HG02610 (cell line): Measurements from ENCODE around the gene C1orf122.

ENCODE experiments used
- ATAC-seq: cut with Tn5 transposase; IDR thresholded peaks from one replicate; pipeline ENCODE4 v1.9.1; 2021; ENCODE audit warnings: mild to moderate bottlenecking, moderate library complexity; ENCODE audit not compliant: unreplicated experiment

C1orf122 gene

GRCh38 chr1:37797750-37798345 lies 9.7 kb upstream of the C1orf122 start:
- no peak for ATAC-seq

DNA sequence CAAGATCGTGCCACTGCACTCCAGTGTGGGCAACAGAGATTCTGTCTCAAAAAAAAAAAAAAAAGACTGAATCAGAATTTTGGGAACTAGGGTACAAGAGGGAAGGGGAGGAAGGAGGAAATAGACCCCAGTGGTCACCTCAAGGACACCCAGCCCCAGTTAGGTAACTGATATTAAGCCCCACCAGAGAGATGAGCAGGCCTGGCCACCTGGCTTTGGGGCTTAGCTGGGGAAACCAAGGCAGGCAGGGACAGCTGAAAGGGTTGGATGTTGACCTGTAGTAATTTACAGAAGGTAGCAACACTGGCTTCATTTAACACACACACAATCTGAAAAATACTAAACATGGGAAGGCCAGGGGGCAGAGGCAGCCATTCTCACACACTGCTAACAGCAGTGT lies 5.2 kb upstream of the C1orf122 start:
- no peak for ATAC-seq

DNA sequence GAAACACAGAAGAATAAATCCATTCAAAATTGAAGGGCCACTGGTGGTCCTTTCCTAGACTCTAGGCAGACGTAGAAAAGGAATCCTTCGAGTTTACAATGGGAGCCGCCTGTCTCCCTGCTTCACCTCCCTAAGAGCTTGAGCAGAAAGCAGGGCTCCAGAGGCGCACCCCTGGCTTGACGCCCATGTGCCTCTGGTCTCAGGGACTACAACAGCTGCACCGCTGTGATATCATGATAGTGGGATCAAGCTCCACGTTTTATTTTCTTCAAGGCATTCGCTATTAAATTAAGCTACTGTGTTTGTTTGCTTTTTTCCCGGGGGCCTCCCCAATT lies 403 bp upstream of the C1orf122 start:
- ATAC-seq = no peak

DNA sequence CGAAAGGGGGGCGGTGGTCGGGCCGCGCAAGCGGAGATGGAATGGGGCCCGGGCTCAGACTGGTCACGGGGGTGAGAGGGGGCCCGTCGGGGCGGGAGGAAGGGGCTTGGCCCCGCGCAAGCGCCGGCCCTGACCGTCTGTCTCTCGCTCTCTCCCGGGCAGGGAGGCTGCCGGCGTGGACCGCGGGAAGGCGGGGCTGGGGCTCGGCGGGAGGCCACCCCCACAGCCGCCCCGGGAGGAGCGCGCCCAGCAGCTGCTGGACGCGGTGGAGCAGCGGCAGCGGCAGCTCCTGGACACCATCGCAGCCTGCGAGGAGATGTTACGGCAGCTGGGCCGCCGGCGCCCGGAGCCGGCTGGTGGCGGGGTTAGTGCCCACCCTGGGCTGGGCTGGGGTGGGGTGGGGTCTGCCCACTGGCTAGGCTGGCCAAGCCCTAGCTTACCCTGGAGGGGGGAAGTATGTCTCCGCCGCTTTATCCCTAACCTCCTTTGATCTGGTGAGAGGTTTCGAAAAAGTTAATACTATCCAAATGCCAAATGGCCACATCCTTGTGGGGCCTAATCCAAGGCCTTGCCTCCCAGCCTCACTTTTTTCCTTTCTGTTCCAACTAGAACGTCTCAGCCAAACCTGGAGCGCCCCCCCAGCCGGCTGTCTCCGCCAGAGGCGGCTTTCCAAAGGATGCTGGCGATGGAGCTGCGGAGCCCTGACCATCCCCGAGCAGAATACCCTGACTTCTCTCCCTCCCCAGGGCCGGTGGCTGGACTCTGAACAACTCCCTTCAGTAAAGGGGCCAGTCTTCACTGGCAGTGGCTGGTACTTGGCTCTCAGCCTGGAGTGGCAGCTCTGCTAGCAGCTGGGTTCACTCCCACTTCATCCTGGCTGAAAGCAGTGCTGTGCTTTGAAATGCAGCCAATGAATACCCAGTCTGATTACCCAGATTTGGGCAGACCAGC lies 1.1 kb downstream of the C1orf122 start:
- peak; percentile 27 for ATAC-seq

GRCh38 chr1:37809942-37810341 lies 2.4 kb downstream of the C1orf122 start:
- no peak for ATAC-seq

GRCh38 chr1:37811027-37811655 lies 3.6 kb downstream of the C1orf122 start:
- ATAC-seq = no peak

- ATAC-seq = no peak
Observed at GRCh38 chr1:37813529-37814145, 6.0 kb downstream of the C1orf122 start.

- no peak for ATAC-seq
Observed at GRCh38 chr1:37814252-37814651, 6.7 kb downstream of the C1orf122 start.

- ATAC-seq = no peak
Observed at GRCh38 chr1:37817481-37817880, 9.9 kb downstream of the C1orf122 start.

GRCh38 chr1:37821481-37821880 lies 13.9 kb downstream of the C1orf122 start:
- no peak for ATAC-seq

DNA sequence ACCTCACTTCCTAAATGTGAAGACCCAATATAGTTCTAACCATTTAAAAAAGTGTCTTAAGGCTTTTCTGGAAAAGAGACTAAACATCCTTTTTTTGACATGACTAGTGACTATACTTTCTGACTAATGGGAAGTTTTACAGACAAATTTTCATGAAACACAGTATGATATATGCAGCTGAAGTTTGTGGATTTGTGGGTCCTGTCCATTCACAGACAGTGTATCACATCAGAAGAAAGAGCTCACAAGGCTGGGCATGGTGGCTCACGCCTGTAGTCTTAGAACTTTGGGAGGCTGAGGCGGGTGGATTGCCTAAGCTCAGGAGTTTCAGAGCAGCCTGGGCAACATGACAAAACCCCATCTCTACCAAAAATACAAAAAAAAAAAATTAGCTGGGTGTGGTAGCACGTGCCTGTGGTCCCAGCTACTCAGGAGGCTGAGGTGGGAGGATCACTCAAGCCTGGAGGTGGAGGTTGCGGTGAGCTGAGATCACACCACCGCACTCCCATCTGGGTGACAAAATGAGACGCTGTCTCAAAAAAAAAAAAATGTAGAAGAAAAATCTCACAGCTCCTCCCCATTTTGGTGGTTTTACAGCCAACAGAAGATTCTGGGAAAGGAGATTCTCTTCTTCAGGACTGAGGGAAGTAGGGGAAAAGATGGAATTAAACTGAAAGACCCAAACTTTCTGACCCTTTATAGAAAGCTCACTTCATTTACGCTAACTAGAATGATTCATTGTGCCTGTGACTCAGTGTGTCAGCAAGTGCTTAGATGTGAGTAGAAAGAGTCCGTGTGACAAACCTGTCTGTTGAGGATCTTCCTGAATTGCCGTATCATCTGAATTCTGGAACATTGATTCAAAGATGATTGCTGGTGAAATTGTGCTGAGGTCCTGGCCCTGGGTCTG lies 15.6 kb downstream of the C1orf122 start:
- no peak for ATAC-seq

- no peak for ATAC-seq
Observed at GRCh38 chr1:37824001-37824400, 16.4 kb downstream of the C1orf122 start.

DNA sequence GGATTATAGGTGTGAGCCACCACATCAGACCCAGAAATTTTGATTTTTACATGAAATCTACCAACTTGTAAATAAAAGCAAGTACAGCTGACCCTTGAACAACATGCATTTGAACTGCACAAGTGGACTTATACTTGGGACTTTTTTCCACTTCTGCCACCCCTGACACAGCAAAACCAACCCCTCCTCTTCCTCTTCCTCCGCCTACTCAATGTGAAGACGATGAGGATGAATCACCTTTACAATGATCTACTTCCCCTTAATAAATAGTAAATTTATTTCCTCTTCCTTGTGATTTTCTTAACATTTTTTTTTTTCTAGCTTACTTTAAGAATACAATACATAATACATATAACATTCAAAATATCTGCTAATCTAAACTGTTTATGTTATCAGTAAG lies 17.9 kb downstream of the C1orf122 start:
- no peak for ATAC-seq

GRCh38 chr1:37828410-37829074 lies 21.0 kb downstream of the C1orf122 start:
- ATAC-seq = no peak

DNA sequence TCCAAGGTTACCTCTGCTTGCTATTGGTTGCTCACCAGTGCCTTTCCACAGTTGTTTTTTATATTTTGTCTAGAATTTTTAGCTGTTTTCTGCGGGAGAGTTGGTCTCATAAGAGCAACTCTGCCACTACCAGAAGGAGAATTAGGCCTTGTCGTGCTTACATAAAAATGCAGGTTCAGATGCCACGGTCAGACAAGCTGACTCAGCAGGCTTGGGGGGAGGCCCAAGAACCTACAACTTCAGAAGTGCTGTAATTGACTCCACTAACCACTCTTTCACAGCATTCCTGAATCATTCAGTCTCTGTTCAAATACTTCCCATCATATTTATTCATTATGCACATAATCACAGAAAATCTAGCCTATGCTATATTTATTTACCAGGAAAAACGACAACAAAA lies 23.5 kb downstream of the C1orf122 start:
- no peak for ATAC-seq

DNA sequence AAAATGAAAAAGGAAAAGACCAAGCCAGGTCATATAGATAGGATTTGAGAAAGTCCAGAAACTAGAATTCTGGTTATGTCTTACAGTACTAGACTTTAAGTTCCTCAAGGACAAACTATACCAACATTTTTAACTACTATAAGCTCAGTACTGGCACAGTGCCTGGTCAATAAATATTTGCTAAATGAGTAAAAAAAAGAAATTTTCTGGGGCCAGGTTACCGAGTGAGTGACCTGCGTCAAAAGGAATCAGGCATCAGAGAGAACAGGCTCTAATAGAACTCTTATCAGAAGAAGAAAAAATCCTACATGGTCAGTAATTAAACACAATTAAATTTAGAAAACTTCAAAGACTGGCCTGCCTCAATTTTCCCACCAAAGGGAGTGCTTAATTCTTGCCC lies 24.2 kb downstream of the C1orf122 start:
- ATAC-seq = no peak

GRCh38 chr1:37836788-37837187 lies 29.2 kb downstream of the C1orf122 start:
- no peak for ATAC-seq

DNA sequence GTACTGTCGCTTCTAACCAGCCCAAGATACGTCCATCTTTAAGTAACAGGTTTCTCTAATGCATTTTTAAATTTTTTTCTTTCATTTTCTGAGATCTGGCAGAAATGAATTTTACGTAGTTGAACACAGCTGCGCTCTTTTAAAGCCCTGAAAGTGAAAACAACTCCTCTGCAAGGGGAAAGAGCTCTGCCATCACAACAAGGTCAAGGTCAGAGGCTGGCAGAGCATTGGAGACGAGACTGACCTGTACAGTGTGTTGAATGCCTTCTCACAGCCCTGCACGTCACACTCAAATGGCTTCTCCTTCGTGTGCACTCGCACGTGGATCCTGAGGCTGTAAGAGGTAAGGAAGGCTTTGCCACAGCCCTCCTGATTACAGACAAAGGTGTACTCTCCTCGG lies 32.1 kb downstream of the C1orf122 start:
- ATAC-seq = no peak

- no peak for ATAC-seq
Observed at GRCh38 chr1:37840711-37841110, 33.1 kb downstream of the C1orf122 start.

DNA sequence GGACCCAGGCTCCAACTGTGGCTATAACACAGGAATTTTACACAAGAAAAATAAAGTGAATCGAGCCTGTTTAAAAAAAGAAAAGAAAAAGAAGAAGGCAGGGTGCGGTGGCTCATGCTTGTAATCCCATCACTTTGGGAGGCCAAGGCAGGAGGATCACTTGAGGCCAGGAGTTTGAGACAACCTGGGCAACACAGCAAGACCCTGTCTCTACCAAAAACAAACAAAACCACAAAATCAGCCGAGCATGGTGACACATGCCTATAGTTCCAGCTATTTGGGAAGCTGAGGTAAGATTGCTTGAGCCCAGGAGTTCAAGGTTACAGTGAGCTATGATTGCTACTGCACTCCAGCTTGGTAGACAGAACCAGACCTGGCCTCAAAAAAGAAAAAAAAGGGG lies 34.1 kb downstream of the C1orf122 start:
- ATAC-seq = no peak
